ENCODE measurements around the gene MTAP. TPM values are rescaled to one million over a fixed set of nuclear protein-coding genes. Genes with fewer than 3 reads are reported as not detected.

MTAP gene
- total and polyA plus RNA-seq, 12 donors = 4.9 to 26.2 (median 20.6) TPM

DNA sequence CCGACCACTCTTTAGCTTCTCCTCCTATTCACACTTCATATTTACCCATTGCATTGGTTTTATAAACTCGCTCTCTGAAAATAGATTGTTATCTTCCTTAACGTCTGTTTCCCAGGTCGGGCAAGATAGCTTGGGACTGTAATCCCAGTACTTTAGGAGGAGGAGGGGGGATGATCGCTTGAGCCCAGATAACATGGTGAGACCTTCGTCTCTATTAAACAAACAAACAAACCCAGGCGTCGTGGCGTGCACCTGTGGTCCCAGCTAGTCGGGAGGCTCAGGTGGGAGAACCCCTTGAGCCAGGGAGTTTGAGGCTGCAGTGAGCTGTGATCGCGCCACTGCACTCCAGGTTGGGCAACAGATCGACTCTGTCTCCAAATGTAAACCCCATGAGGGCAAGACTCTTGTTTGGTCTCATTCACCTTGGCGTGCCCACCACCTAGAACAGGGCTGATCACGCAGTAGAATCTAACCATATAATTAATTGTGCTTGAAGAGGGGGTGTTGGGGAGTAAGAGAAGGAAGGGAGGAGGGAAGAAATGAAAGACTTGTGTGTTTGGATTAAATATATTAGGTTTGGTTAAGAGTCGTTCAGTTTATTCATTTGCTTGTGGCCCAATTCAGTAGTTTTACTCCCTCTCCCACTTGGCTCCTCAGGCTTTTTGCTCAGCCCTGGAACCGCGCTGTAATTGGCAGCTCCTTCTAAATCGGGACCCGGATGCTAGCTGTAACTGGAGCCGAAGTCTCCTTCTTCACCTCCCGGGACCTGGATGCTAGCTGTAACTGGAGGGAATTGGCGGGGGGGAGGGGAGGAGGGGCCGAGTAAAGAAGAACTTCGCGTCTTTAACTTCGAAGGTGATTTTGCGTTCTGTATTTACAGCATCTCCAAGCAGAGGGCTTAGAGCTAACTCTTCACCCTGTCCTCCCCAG, 166.8 kb downstream of the MTAP start:
- DNase-seq (no peak), ATAC-seq (no peak)
- WGBS, 2 donors = 5 to 7% methylated on average over 28 of the region's 28 CpGs
- Histone ChIP-seq H3K27ac (no peak overlapping the region), H3K4me1 (peaks cover 9 to 46% (median 22%) of the 10 kb centered on the region in 9 donors), H3K36me3 (no peaks in the 10 kb centered on the region), H3K4me3 (no peak overlapping the region), H3K9me3 (no peaks in the 10 kb centered on the region), H3K27me3 (peaks cover 67 to 100% (median 100%) of the 10 kb centered on the region in 7 donors)
- TF ChIP-seq, protein P1, sequence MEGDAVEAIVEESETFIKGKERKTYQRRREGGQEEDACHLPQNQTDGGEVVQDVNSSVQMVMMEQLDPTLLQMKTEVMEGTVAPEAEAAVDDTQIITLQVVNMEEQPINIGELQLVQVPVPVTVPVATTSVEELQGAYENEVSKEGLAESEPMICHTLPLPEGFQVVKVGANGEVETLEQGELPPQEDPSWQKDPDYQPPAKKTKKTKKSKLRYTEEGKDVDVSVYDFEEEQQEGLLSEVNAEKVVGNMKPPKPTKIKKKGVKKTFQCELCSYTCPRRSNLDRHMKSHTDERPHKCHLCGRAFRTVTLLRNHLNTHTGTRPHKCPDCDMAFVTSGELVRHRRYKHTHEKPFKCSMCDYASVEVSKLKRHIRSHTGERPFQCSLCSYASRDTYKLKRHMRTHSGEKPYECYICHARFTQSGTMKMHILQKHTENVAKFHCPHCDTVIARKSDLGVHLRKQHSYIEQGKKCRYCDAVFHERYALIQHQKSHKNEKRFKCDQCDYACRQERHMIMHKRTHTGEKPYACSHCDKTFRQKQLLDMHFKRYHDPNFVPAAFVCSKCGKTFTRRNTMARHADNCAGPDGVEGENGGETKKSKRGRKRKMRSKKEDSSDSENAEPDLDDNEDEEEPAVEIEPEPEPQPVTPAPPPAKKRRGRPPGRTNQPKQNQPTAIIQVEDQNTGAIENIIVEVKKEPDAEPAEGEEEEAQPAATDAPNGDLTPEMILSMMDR (IDR thresholded peaks at IDR 0.05) = no peak
- intact Hi-C loops (cut with DNase I) = loop anchor here in 2 of 10 donors (2.0 to 10.0 kb wide), 2 partner anchors 16 to 64 kb away; no protein-coding TSS in a partner anchor

DNA sequence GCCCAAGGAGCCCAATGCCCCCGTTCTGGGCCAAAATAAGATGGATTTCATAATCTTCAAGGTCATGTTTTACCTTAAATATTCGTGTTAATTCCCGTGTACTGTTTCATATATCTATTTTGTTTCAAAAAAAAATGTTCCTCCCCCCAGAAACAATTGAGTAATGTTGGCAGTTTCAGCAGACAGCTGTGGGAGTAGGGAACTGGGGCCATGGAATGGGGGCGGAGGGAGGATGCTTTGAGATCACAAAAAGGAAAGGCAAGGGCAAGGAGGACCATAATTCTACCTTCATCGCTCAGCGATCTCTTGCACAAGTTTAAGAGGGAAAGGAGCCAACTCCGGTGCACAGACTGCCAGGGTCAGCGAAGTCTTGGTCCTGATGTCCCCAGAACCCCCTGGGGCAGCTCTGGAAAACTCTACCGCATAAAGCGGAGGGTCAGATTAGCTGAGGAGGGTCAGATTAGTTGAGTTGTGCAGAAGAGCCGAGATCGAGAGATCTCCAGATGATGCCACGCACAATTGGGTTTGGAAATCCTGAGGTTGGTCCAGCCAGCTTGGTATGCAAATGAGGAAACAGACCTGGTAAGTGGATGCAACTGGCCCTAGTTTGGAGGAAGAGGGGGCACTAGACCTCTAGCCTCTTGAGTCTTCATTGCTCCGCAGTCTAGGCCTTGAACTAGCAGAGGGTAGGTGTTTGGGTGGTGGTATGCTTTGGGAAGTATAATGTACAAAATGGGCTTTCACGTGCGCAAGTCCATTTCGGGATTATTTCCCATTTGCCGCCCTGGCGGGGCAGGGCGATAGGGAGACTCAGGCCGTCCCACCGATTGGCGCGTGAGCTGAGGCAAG, 167.7 kb downstream of the MTAP start:
- no peaks in the 10 kb centered on the region for H3K36me3 ChIP-seq
- peaks cover 70 to 100% (median 100%) of the 10 kb centered on the region in 7 donors for H3K27me3 ChIP-seq
- no peak overlapping the region for H3K4me3 ChIP-seq
- H3K9me3 ChIP-seq = no peaks in the 10 kb centered on the region
- TF ChIP-seq, protein P1 (IDR thresholded peaks at IDR 0.05) = no peak
- DNase-seq = no peak
- H3K4me1 ChIP-seq = peaks cover 16 to 48% (median 21%) of the 10 kb centered on the region in 9 donors
- no peak for ATAC-seq
- WGBS, 2 donors = 9 to 19% methylated on average over 24 of the region's 24 CpGs
- intact Hi-C loops (cut with DNase I) = loop anchor here in 2 of 10 donors (2.0 to 10.0 kb wide), 2 partner anchors 15 to 65 kb away; no protein-coding TSS in a partner anchor
- H3K27ac ChIP-seq = no peak overlapping the region

DNA sequence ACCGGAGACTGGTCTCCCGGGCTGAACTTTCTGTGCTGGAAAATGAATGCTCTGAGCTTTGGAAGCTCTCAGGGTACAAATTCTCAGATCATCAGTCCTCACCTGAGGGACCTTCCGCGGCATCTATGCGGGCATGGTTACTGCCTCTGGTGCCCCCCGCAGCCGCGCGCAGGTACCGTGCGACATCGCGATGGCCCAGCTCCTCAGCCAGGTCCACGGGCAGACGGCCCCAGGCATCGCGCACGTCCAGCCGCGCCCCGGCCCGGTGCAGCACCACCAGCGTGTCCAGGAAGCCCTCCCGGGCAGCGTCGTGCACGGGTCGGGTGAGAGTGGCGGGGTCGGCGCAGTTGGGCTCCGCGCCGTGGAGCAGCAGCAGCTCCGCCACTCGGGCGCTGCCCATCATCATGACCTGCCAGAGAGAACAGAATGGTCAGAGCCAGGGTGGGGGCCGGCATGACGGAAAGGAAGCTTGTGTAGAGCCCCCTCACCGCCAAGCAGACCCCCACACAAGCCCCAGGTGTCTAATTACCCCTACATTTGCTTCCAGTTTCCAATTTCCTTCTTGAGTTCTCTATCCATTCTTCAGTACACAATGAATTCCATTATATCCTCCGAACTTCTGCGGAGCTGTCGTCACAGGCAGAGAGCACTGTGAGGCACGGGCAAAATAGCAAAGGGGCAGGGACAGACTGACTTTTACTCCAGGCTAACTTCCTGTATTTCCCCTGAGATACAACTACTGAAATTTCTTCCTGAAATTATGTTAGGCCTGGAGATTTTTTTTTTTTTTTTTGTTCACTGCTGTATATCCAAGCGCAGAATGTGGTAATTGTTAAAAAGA, 168.6 kb downstream of the MTAP start:
- intact Hi-C loops (cut with DNase I) = no loop called here
- Histone ChIP-seq H3K27me3 (peaks cover 64 to 100% (median 100%) of the 10 kb centered on the region in 7 donors), H3K4me3 (no peak overlapping the region), H3K36me3 (no peaks in the 10 kb centered on the region), H3K9me3 (no peaks in the 10 kb centered on the region), H3K27ac (no peak overlapping the region), H3K4me1 (peaks cover 13 to 46% (median 21%) of the 10 kb centered on the region in 9 donors)
- no peak for ATAC-seq
- DNase-seq = no peak
- TF ChIP-seq, protein P1 (IDR thresholded peaks at IDR 0.05) = no peak
- 1 to 11% methylated on average over 45 of the region's 45 CpGs for WGBS, 2 donors
